NK-92 (cell line): ENCODE measurements around the gene TBX10.
"Not testable (repeated sequence)": the region's sequence is repeated elsewhere in the genome, so short reads cannot be mapped to it uniquely, and the experiment has no call there.

Experiments
- DNase-seq: peaks from one replicate; lab custom pipeline; 2025; ENCODE audit not compliant: unreplicated experiment; lab: John Stamatoyannopoulos, UW

The TBX10 gene

GRCh38 chr11:67639438-67639859, at the start of gene TBX10:
TSS of gene TBX10 (minus strand) at chr11:67639763. CDS start at chr11:67639472, 291 bp downstream.
- DNase-seq: no peak

DNA sequence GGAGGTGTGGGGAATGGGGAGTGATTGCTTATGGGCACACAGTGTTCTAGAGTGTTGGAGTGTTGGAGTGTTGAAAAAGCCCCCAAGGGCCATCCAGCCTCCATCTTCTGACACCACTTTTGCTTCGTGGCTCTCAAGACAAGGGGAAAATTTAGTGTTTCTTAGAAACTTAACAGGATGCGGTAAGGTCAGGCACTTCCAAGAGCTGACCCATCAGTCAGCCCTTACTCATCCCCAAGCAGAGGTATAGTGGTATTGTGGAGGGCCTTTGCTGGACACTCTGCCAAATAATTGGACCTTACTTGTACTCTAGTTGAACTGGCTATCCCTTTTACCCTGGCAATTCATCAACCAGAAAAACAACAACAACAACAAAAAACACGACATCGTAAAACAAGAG, 49.6 kb upstream of the TBX10 start:
- DNase-seq: no peak

- no peak for DNase-seq
These were observed 48.4 kb upstream of the TBX10 start for GRCh38 chr11:67687986-67688385.

DNA sequence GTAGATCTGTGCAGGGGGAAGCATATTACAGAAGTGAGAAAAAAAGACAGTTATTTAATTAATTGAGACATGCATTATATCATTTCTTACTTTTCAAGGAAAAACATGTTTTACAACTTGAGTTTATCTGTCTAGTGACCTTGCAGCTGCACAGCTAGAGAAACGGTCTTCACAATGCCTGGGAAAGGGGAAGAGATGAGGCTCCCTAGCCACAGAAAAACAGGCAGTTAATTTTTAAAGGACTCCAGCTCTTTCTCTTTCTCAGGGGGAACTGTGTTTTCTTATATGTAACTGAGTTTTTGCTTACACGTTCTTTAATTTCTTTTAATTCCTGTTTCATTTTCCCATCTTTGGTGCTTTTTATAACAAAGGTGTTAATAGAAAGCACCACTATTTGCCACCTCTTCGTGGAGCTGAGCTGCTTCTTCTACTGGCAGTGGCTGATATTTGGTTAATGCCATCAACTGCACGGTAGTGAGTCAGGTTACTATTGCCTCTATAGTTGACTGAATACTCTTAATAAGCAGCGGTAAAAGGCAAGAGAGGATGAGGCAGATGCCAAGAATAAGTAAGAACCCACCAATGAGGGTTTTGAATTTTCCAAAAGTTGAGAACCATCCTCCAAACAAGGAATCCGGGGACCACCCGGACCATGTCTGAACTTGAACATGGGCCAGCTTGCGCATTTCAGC, 46.2 kb upstream of the TBX10 start:
- not testable (repeated sequence) for DNase-seq

GRCh38 chr11:67682126-67683034, 42.8 kb upstream of the TBX10 start:
- DNase-seq: not testable (repeated sequence)

- DNase-seq: no peak
These were observed 41.3 kb upstream of the TBX10 start for GRCh38 chr11:67680696-67681470.

GRCh38 chr11:67675058-67675747, 35.6 kb upstream of the TBX10 start:
- DNase-seq: no peak

- DNase-seq: no peak
These were observed 34.9 kb upstream of the TBX10 start, which contains the start of gene ALDH3B2 for GRCh38 chr11:67674442-67674871. TSS of gene ALDH3B2 (minus strand) at chr11:67674623. CDS start at chr11:67666935, 7,688 bp downstream.

GRCh38 chr11:67673902-67674301, 34.3 kb upstream of the TBX10 start:
- no peak for DNase-seq

GRCh38 chr11:67673358-67673757, 33.8 kb upstream of the TBX10 start:
- no peak for DNase-seq

DNA sequence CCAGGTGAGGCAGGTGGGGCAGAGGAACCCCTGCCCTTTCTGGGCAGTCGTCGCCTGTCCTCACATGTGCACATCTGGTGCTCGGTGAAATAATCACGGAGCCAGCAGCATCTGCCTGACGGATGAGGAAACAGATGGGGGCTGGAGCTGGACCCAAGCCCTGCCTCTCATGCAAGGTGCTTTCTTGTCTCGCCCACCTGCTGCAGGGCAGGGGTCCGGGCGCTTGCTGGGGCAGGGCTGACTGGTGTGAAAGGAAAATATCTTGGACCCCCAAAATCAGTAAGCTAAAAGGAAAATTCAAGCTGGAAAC, 31.6 kb upstream of the TBX10 start:
- no peak for DNase-seq

- no peak for DNase-seq
These were observed 31.0 kb upstream of the TBX10 start for GRCh38 chr11:67670316-67671210.

- DNase-seq: no peak
These were observed 28.6 kb upstream of the TBX10 start for GRCh38 chr11:67668192-67668551.

DNA sequence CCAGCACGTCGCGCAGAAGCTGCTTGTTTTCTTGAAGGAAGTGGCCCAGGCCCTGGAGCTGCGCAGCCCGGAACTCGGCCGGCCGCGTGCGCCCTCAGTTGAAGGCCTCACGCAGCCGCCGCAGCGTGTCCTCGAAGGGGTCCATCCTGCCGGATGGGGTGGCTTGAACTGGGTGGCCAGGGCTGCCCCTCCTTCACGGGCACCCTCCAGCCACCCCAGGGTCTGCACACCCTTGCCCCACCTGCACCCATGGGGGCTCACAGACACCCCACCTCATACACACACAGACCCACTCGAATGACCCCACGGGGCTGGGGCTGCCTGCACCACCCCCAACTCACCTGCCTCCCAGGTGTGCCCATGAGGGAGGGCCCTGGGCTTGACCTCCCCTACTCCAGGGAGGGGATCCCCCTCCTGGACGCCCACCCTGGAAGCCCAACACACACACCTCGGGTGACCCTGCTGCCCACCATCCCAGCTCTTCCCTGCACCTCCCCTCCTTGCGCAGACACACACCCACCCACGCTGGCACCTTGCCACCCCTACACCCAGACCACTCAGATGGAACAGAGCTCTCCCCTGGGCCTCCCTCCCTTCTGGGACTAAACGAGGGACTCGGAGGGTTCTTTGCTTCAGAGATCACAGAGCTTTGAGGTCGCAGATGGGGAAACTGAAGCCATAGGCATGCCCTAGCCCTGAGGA, 28.1 kb upstream of the TBX10 start:
- DNase-seq: no peak

DNA sequence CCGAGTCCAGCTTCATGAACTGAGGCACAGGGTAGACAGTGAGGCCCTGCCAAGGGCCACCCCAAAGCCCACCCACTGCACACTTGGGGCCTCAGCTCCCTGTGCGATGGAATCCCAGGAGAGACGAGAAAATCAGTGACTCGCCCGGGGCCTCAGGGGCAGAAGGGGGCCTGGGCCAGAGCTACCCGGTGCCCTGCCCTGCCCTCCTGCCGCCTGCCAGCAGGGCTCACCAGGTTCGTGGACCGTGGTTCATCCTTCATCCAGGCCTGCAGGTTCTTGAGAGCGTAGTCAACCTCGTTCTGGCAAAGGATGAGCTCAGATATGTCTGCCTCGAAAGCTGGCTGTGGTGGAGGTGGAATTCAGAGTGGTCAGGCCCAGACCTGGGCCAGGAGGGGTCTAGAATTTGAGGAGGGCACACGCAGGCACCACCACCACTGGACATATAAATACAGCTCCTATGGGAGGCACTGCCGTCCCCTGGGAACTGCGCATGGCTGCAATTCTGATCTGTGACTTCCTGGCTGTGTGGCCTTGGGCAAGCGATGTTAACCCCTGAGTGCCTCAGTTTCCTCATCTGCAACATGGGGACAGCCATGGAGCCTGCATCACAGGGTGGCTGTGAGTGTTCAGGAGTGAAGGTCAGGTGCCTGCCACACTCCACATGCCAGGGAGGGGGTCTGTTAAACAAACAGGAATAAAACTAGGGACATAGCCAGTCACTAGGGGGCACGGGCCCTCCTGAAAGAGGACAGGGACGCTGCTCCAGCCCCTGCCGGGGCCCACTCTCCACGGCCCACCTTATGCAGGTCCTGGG, 27.3 kb upstream of the TBX10 start:
- no peak for DNase-seq

DNA sequence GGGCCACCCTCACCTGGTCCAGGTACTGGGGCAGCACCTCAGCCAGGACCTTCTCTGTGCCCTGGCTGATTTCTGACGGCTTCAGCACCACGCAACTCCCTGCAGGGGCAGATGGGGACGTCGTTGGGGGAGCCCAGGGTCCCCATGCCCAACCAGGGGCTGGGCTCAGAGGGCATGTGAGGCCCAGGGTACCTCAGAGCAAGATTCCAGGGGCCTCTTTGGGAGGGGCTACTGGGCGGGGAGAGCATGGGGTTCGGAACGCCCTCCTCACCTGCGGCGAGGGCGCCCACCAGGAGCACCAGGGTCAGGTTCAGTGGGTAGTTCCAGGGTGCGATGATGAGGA, 26.7 kb upstream of the TBX10 start:
- DNase-seq: no peak

DNA sequence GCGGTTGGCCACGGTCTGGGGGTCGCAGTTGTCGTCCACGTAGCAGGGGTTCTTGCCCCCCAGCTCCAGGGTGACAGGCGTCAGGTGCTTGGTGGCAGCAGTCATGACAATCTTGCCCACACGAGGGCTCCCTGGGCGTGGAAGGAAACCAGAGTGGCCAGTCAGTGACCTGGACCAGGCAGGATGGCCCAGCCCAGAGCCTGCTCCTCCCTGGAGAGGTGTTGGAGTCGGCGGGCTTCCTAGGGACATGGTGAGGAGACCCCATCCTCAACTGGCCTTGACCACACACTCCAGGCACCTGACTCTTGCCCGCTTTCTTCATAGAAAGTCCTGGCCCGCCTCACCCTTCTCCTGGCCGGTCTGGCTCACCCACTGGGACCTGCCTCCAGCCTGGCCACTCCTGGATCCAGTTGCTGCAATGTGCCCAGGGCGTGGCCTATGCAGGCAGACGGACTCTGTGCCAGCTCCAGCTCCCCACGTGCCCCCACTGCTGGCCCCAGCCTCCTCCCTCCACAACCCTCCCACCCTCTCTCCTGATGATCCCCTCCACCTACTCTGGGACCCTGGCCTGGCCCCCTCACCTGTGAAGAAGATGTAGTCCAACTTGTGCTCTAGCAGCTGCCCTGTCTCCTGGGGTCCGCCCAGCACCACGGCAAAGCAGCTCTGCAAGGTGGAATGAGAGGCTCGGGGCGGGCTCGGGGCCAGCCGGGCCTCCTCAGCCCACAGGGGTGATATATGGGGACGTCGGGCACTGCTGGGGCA, 26.2 kb upstream of the TBX10 start:
- no peak for DNase-seq
